ENCODE results near the gene NBR1.

DNA sequence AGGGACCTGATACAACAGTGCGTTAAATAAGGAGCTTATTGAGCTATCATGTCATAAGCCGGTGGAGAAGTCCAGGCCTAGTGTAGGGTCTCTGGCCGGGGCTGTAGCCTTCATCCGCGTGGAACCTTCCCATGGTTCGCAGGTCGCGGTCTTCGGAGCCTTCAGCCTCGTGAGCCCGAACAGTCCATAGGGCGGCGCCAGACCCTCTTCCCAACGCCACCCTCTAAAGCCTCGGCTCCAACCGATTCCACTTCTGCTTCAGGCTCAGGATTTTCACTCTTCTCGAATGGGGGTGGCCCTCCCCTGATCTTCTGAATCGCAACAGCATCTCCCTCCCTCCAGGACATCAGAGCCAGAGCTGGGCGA is 35.6 kb upstream of the NBR1 start:
- TF ChIP-seq, protein P1, sequence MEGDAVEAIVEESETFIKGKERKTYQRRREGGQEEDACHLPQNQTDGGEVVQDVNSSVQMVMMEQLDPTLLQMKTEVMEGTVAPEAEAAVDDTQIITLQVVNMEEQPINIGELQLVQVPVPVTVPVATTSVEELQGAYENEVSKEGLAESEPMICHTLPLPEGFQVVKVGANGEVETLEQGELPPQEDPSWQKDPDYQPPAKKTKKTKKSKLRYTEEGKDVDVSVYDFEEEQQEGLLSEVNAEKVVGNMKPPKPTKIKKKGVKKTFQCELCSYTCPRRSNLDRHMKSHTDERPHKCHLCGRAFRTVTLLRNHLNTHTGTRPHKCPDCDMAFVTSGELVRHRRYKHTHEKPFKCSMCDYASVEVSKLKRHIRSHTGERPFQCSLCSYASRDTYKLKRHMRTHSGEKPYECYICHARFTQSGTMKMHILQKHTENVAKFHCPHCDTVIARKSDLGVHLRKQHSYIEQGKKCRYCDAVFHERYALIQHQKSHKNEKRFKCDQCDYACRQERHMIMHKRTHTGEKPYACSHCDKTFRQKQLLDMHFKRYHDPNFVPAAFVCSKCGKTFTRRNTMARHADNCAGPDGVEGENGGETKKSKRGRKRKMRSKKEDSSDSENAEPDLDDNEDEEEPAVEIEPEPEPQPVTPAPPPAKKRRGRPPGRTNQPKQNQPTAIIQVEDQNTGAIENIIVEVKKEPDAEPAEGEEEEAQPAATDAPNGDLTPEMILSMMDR (IDR thresholded peaks at IDR 0.05; ENCODE audit: insufficient read depth, low read length, poor library complexity, severe bottlenecking) = no peak
- no peak for TF ChIP-seq EZH2phosphoT487 (conservative IDR thresholded peaks at IDR 0.05; ENCODE audit: low read length)

Measured in SU-DHL-6 (cell line).